Stimulated activated CD4-positive, alpha-beta T cell treated with anti-CD3 and anti-CD28 coated beads, Interleukin-2, amount 100 ng/mL, for 24 hours (primary cell): ENCODE measurements around the gene GDPD4.

Experiments
- DNase-seq, 2 donors: peaks; one replicate each; pipeline ENCODE4 v3.0.0-alpha.2; 2020

GDPD4 gene

GRCh38 chr11:77171885-77172665 lies 129.4 kb downstream of the GDPD4 start:
- no peak for DNase-seq

- DNase-seq: no peak
Observed at GRCh38 chr11:77171254-77171653, 130.2 kb downstream of the GDPD4 start.

- no peak for DNase-seq
Observed at GRCh38 chr11:77170107-77170506, 131.4 kb downstream of the GDPD4 start.

GRCh38 chr11:77167791-77168190 lies 133.7 kb downstream of the GDPD4 start:
- DNase-seq: no peak

- no peak for DNase-seq
Observed at GRCh38 chr11:77167111-77167626, 134.3 kb downstream of the GDPD4 start.
